Measurements from ENCODE around the gene USP9X.
"Not testable (repeated sequence)": the region's sequence is repeated elsewhere in the genome, so short reads cannot be mapped to it uniquely, and the experiment has no call there.

DNA sequence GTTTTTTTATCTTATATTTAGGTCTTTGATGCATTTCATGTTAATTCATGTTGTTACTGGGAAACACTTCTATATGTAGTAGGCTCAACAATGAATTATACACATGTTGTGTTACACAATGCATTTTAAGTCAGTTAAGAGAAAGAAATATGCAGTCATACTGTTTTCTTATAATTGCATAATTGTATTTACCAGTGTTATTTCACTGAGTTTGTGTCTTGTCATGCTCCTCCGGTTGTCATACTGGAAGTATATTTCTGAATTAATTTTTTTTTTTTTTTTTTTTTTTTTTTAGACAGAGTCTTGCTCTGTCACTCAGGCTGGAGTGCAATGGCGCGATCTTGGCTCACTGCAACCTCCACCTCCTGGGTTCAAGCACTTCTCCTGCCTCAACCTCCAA is 21.0 kb downstream of the USP9X start:
- TF ChIP-seq POLR2AphosphoS5 (IDR thresholded peaks at IDR 0.05; ENCODE audit: insufficient read depth, low read depth, low read length); EZH2 (IDR thresholded peaks at IDR 0.05; ENCODE audit: borderline replicate concordance, low read depth, low read length, severe bottlenecking); POLR2A (IDR thresholded peaks at IDR 0.05; ENCODE audit: low read depth, low read length); GATA2 (IDR thresholded peaks at IDR 0.05; ENCODE audit: insufficient read depth, insufficient read length, low read depth, low read length); FOS (IDR thresholded peaks at IDR 0.05; ENCODE audit: borderline replicate concordance, insufficient read depth, low read length): not testable (repeated sequence)
- TF ChIP-seq, protein P1, sequence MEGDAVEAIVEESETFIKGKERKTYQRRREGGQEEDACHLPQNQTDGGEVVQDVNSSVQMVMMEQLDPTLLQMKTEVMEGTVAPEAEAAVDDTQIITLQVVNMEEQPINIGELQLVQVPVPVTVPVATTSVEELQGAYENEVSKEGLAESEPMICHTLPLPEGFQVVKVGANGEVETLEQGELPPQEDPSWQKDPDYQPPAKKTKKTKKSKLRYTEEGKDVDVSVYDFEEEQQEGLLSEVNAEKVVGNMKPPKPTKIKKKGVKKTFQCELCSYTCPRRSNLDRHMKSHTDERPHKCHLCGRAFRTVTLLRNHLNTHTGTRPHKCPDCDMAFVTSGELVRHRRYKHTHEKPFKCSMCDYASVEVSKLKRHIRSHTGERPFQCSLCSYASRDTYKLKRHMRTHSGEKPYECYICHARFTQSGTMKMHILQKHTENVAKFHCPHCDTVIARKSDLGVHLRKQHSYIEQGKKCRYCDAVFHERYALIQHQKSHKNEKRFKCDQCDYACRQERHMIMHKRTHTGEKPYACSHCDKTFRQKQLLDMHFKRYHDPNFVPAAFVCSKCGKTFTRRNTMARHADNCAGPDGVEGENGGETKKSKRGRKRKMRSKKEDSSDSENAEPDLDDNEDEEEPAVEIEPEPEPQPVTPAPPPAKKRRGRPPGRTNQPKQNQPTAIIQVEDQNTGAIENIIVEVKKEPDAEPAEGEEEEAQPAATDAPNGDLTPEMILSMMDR (IDR thresholded peaks at IDR 0.05; ENCODE audit: extremely low read depth in 1 of 2, insufficient read depth in 1 of 2, low read depth in 1 of 2, low read length in 2 of 2): not testable (repeated sequence)
- TF ChIP-seq, protein P2, sequence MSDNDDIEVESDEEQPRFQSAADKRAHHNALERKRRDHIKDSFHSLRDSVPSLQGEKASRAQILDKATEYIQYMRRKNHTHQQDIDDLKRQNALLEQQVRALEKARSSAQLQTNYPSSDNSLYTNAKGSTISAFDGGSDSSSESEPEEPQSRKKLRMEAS (IDR thresholded peaks at IDR 0.05; ENCODE audit: insufficient read depth, insufficient read length): not testable (repeated sequence)
